WTC11 (cell line): ENCODE results near the gene ATP5F1A. TPM values are rescaled to one million over a fixed set of nuclear protein-coding genes. Genes with fewer than 3 reads are reported as not detected.

Source experiments
- CBFB ChIP-seq: sonication (generic); formaldehyde crosslinking; IDR thresholded peaks from 2 replicates; pipeline ENCODE4 v1.8.1; 2022; ENCODE audit warnings: mild to moderate bottlenecking, low read depth, missing genetic modification reagents
- FOXP1 ChIP-seq: sonication (generic); formaldehyde crosslinking; IDR thresholded peaks from 2 replicates; pipeline ENCODE4 v1.8.0; 2022; ENCODE audit warnings: missing genetic modification reagents, mild to moderate bottlenecking, moderate library complexity, borderline replicate concordance
- KAT7 ChIP-seq: sonication (generic); formaldehyde crosslinking; IDR thresholded peaks from 2 replicates; pipeline ENCODE4 v1.8.1; 2023; ENCODE audit warnings: missing genetic modification reagents, mild to moderate bottlenecking, borderline replicate concordance
- MXD4 ChIP-seq: fragments of 250-450 bp; sonication (Bioruptor Pico); IDR thresholded peaks from 2 replicates; pipeline ENCODE4 v1.8.0; 2021; ENCODE audit warnings: mild to moderate bottlenecking, moderate library complexity, borderline replicate concordance
- OVOL2 ChIP-seq: fragments of 250-450 bp; sonication (Bioruptor Pico); IDR thresholded peaks from 2 replicates; pipeline ENCODE4 v1.9.0; 2021; ENCODE audit warnings: mild to moderate bottlenecking, borderline replicate concordance
- ZNF121 ChIP-seq: sonication (generic); formaldehyde crosslinking; IDR thresholded peaks from 2 replicates; pipeline ENCODE4 v1.8.0; 2023; ENCODE audit warnings: missing genetic modification reagents
- ZNF263 ChIP-seq: sonication (generic); formaldehyde crosslinking; IDR thresholded peaks from 2 replicates; pipeline ENCODE4 v1.8.1; 2022; ENCODE audit warnings: low read depth, mild to moderate bottlenecking, moderate library complexity, missing genetic modification reagents
- total RNA-seq: library from RNA; stranded (reverse); gene quantifications from 3 replicates; pipeline ENCODE4 v1.2.3, GENCODE V29; 2021
- TF ChIP-seq, protein P1 (sequence below): fragments of 250-450 bp; sonication (Bioruptor Pico); IDR thresholded peaks from 2 replicates; pipeline ENCODE4 v1.9.0; 2021; ENCODE audit warnings: mild to moderate bottlenecking
- TF ChIP-seq, protein P2 (sequence below): sonication (generic); formaldehyde crosslinking; IDR thresholded peaks from 2 replicates; pipeline ENCODE4 v1.8.1; 2023; ENCODE audit warnings: mild to moderate bottlenecking, moderate library complexity, missing genetic modification reagents
- TF ChIP-seq, protein P3 (sequence below): fragments of 250-450 bp; sonication (Bioruptor Pico); conservative IDR thresholded peaks from 2 replicates; pipeline ENCODE4 v1.9.0; 2021; ENCODE audit warnings: mild to moderate bottlenecking
- TF ChIP-seq, protein P4 (sequence below): sonication (generic); formaldehyde crosslinking; IDR thresholded peaks from 2 replicates; pipeline ENCODE4 v1.8.1; 2023; ENCODE audit warnings: mild to moderate bottlenecking, missing genetic modification reagents, moderate library complexity
- TF ChIP-seq, protein P5 (sequence below): fragments of 250-450 bp; sonication (Bioruptor Pico); IDR thresholded peaks from 2 replicates; pipeline ENCODE4 v1.8.0; 2021; ENCODE audit warnings: mild to moderate bottlenecking
- TF ChIP-seq, protein P6 (sequence below): sonication (generic); formaldehyde crosslinking; IDR thresholded peaks from 2 replicates; pipeline ENCODE4 v1.8.0; 2023; ENCODE audit warnings: missing genetic modification reagents, mild to moderate bottlenecking, borderline replicate concordance

Gene ATP5F1A
- total RNA-seq, 1 experiment from 2014 or later: 825 TPM

DNA sequence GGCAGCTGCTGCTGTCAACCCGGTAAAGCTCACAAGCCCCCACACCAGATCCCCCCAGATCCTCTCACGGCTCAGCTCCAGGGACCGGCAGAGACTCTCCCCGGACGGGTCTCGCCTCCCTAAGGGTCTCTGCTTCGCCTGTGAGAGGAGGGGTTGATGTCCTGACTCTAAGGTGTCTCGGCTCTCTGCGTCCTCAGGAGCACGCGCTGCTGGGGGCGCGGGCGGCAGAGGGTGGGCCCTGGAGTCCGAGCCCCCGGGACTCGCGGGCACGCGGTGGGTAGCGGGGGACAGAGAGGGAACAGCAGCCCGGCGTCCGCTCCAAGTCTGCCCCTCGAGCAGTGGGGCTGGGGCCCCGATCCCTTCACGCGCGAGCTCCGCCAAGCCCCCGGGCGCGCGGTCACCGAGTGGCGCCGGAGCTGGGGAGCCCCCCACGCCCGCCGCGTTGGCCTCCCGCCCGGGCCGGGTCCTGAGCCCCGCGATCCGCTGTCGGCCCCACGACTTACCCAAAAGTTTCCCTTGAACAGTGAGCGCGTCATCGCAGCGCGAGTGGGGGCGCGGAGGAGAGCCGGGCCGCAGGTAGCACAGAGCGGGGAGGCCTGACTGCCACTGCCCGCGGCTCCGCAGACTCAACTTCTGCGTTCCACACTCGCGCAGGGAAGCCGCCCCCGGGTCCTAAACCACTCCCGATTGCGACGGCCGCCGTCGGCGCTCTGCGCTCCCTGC lies 26.3 kb downstream of the ATP5F1A start, which contains the start of gene PSTPIP2 (continued):
- TF ChIP-seq, protein P1, sequence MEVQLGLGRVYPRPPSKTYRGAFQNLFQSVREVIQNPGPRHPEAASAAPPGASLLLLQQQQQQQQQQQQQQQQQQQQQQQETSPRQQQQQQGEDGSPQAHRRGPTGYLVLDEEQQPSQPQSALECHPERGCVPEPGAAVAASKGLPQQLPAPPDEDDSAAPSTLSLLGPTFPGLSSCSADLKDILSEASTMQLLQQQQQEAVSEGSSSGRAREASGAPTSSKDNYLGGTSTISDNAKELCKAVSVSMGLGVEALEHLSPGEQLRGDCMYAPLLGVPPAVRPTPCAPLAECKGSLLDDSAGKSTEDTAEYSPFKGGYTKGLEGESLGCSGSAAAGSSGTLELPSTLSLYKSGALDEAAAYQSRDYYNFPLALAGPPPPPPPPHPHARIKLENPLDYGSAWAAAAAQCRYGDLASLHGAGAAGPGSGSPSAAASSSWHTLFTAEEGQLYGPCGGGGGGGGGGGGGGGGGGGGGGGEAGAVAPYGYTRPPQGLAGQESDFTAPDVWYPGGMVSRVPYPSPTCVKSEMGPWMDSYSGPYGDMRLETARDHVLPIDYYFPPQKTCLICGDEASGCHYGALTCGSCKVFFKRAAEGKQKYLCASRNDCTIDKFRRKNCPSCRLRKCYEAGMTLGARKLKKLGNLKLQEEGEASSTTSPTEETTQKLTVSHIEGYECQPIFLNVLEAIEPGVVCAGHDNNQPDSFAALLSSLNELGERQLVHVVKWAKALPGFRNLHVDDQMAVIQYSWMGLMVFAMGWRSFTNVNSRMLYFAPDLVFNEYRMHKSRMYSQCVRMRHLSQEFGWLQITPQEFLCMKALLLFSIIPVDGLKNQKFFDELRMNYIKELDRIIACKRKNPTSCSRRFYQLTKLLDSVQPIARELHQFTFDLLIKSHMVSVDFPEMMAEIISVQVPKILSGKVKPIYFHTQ (CRISPR knock-in tag): no peak
- TF ChIP-seq, protein P2, sequence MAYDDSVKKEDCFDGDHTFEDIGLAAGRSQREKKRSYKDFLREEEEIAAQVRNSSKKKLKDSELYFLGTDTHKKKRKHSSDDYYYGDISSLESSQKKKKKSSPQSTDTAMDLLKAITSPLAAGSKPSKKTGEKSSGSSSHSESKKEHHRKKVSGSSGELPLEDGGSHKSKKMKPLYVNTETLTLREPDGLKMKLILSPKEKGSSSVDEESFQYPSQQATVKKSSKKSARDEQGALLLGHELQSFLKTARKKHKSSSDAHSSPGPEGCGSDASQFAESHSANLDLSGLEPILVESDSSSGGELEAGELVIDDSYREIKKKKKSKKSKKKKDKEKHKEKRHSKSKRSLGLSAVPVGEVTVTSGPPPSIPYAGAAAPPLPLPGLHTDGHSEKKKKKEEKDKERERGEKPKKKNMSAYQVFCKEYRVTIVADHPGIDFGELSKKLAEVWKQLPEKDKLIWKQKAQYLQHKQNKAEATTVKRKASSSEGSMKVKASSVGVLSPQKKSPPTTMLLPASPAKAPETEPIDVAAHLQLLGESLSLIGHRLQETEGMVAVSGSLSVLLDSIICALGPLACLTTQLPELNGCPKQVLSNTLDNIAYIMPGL (CRISPR knock-in tag): peak; percentile 71
- no peak for TF ChIP-seq ZNF121 (CRISPR knock-in tag)
- TF ChIP-seq, protein P3, sequence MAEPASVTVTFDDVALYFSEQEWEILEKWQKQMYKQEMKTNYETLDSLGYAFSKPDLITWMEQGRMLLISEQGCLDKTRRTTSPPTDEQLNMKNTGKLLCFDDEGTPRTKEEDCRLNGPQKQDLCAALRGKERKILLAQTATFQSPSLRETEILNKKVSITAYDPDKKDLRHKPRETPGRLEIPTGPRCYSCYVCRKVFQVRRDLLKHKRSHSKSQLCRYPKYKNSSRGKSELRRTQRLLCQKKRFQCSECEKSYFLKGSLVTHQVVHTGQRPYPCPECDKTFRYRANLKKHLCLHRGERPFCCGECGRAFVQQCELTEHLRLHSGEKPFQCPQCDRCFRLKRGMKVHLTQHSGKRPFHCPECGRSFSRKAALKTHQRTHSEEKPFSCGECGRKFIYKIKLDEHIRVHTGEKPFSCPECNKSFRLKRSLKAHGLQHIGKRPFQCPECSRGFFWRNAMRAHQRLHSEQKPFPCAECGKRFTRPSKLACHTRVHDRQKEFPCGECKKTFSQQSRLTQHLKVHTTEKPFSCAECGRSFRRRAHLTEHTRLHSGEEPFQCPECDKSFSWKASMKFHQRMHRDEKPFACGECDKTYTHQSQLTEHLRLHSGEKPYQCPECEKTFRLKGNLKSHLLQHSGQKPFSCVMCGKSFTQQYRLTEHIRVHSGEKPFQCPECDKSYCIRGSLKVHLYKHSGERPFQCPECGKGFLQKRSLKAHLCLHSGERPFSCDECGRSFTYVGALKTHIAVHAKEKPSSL (CRISPR knock-in tag): no peak
- TF ChIP-seq CBFB: 0 out of 2 replicates have a peak, but pooled peaks have one; percentile 21
- TF ChIP-seq KAT7 (CRISPR knock-in tag): no peak
- TF ChIP-seq, protein P4, sequence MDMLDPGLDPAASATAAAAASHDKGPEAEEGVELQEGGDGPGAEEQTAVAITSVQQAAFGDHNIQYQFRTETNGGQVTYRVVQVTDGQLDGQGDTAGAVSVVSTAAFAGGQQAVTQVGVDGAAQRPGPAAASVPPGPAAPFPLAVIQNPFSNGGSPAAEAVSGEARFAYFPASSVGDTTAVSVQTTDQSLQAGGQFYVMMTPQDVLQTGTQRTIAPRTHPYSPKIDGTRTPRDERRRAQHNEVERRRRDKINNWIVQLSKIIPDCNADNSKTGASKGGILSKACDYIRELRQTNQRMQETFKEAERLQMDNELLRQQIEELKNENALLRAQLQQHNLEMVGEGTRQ (CRISPR knock-in tag): no peak
- 0 out of 2 replicates have a peak, but pooled peaks have one; percentile 47 for TF ChIP-seq FOXP1
- TF ChIP-seq, protein P5, sequence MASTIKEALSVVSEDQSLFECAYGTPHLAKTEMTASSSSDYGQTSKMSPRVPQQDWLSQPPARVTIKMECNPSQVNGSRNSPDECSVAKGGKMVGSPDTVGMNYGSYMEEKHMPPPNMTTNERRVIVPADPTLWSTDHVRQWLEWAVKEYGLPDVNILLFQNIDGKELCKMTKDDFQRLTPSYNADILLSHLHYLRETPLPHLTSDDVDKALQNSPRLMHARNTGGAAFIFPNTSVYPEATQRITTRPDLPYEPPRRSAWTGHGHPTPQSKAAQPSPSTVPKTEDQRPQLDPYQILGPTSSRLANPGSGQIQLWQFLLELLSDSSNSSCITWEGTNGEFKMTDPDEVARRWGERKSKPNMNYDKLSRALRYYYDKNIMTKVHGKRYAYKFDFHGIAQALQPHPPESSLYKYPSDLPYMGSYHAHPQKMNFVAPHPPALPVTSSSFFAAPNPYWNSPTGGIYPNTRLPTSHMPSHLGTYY: no peak
- no peak for TF ChIP-seq MXD4
- TF ChIP-seq, protein P6, sequence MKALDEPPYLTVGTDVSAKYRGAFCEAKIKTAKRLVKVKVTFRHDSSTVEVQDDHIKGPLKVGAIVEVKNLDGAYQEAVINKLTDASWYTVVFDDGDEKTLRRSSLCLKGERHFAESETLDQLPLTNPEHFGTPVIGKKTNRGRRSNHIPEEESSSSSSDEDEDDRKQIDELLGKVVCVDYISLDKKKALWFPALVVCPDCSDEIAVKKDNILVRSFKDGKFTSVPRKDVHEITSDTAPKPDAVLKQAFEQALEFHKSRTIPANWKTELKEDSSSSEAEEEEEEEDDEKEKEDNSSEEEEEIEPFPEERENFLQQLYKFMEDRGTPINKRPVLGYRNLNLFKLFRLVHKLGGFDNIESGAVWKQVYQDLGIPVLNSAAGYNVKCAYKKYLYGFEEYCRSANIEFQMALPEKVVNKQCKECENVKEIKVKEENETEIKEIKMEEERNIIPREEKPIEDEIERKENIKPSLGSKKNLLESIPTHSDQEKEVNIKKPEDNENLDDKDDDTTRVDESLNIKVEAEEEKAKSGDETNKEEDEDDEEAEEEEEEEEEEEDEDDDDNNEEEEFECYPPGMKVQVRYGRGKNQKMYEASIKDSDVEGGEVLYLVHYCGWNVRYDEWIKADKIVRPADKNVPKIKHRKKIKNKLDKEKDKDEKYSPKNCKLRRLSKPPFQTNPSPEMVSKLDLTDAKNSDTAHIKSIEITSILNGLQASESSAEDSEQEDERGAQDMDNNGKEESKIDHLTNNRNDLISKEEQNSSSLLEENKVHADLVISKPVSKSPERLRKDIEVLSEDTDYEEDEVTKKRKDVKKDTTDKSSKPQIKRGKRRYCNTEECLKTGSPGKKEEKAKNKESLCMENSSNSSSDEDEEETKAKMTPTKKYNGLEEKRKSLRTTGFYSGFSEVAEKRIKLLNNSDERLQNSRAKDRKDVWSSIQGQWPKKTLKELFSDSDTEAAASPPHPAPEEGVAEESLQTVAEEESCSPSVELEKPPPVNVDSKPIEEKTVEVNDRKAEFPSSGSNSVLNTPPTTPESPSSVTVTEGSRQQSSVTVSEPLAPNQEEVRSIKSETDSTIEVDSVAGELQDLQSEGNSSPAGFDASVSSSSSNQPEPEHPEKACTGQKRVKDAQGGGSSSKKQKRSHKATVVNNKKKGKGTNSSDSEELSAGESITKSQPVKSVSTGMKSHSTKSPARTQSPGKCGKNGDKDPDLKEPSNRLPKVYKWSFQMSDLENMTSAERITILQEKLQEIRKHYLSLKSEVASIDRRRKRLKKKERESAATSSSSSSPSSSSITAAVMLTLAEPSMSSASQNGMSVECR: no peak
- TF ChIP-seq OVOL2 (CRISPR knock-in tag): no peak
- no peak for TF ChIP-seq ZNF263 (CRISPR knock-in tag)
